GM12864 (cell line): ENCODE results near the gene ASIC1.

Source experiments
- DNase-seq: peaks from one replicate; pipeline ENCODE4 v3.0.0-alpha.2; 2011; ENCODE audit warnings: low read depth
- H3K4me3 ChIP-seq: 2 replicates; pipeline ENCODE4 v1.5.1; 2011; ENCODE audit warnings: mild to moderate bottlenecking, low read depth, low read length, control low read depth
- TF ChIP-seq, protein P1 (sequence below): IDR thresholded peaks from 2 replicates; pipeline ENCODE4 v1.5.1; 2011; ENCODE audit warnings: low read depth, mild to moderate bottlenecking, moderate library complexity, low read length, control low read depth, inconsistent platforms; ENCODE audit errors: missing control alignments

The ASIC1 gene

DNA sequence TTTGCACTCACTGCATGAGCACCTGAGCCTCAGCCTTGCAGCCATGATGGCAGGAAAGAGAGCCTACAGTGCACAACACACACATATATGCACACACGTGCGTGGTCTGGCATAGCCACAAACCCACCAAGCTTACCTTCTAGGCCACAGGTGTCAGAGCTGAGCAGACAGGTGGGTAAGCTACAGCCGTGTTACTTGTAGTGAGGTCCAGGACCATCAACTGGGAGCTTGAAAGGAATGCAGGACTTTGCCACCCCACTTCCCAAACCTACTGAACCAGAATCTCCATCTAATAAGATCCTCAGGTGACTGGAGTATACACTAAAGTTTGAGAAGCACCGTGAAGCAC is 2.7 kb downstream of the ASIC1 start:
- TF ChIP-seq, protein P1, sequence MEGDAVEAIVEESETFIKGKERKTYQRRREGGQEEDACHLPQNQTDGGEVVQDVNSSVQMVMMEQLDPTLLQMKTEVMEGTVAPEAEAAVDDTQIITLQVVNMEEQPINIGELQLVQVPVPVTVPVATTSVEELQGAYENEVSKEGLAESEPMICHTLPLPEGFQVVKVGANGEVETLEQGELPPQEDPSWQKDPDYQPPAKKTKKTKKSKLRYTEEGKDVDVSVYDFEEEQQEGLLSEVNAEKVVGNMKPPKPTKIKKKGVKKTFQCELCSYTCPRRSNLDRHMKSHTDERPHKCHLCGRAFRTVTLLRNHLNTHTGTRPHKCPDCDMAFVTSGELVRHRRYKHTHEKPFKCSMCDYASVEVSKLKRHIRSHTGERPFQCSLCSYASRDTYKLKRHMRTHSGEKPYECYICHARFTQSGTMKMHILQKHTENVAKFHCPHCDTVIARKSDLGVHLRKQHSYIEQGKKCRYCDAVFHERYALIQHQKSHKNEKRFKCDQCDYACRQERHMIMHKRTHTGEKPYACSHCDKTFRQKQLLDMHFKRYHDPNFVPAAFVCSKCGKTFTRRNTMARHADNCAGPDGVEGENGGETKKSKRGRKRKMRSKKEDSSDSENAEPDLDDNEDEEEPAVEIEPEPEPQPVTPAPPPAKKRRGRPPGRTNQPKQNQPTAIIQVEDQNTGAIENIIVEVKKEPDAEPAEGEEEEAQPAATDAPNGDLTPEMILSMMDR, result no peak
- no peak for DNase-seq
- no peak overlapping the region for H3K4me3 ChIP-seq

DNA sequence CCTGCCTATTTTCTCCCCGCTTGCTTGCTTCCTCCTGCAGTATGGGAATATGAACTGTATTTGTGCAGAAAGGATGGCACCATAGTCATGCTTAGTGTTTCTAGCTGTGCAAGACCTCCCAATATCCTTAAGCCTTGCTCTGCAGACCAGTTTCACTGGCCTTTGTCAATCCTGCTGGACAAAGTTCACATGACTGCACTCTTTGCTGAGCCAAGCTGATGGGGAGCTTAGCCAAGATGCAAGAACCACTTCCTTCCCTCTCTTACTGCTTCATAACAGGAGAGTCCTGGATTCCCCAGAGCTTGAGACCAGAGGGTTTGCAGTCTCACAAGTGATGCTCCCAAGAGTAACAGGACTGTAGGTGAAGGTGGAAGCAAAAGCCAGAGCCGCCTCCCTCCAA is 3.8 kb downstream of the ASIC1 start:
- TF ChIP-seq, protein P1, result no peak
- no peak overlapping the region for H3K4me3 ChIP-seq
- DNase-seq, result no peak

DNA sequence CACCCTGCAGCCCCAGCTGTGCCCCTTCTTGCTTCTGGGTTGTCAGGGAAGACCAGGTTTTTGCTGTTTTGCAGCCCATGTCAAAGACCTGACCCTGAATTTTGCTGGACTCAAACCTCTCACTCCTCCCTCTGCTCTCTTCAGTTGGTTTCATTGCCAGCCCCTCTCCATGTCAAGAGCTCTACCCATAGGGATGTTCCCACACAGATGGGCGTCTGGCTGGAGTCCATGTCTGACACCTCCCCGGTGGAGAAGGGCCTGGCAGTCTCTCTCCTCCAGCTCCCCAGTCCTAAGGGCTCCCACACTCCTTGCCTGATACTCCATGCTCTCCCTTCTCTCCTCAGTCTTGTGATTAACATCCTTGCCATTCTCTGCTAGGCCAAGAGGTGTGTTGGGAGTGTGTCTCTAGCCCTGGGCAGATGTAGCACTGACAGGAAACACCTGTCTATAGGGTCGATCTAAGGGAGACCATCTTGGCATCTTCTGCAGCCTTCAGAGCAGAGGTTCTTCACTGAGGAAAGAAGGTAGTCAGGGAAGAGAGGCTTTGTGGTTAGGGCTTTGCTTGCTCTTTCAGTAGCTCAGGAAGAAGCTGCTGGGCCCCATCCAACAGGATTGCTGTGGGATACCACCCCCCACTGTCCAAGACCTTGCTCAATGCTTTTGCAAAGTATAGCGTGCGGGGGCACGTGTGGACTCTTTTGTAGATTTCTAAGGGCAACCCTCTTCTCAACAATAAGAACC is 4.7 kb downstream of the ASIC1 start:
- H3K4me3 ChIP-seq, result no peak overlapping the region
- TF ChIP-seq, protein P1, result no peak
- no peak for DNase-seq

DNA sequence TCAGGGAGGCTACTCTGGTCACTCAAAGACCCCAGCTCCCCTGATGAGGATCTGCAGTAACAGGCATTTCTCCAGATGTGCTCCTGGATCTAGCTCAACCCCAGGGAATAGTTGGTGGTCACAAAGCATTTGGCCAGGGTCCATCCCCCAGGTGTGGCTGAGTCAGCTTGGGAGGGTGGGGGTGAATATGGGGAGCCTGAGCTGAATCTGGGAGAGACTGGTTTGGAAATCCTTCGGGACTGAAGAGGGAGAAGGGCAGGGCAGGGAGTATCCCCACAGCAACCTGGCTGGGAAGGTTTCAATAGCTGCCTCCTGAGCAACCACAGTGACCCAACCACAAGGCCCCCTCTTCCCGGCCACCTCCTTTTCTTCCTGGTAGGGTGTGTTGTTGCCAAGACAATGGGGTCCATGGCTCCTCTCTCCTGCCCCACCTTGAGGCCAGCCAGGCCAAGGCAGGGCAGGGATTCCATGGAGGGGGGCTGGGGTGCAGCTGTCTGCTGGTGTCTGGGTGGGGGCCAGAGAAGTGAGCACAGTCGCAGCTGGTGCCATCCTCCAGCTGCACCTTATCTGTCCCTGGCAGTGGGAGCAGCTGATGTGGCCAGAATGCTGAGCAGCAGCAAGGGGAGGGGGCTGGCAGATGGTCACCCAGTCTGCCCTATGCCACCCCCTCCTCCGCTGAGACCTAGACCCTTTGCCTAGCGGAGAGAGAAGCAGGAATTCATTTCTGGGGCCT is 5.5 kb downstream of the ASIC1 start:
- no peak overlapping the region for H3K4me3 ChIP-seq
- TF ChIP-seq, protein P1, result no peak
- DNase-seq, result no peak

DNA sequence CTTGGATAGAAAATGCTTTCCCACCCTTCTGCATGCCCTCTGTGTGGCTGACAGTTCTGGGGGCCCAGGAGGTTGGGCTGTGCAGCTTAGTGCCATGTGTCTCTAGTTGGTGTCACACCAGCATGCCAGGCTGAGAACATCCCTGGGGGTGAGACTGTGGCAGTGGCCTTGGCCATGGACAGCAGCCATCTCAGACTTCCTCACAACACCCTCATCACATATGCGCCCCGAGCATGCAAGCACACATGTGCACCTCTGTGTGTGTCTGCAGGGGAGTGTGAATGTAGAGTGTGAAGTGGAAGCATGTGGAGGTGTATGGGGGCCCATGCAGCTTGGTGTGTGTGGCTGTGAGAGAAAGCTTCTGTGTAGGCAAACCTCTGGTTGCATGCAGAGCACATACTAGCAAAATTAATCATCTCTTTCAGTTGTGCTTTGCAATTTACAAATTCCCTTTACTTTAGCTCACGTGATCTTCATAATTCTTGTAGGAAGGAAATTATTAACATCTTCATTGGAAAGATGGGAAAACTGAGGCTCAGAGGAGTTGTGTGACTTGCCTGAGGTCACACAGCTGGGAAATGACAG is 8.4 kb downstream of the ASIC1 start:
- no peak for DNase-seq
- H3K4me3 ChIP-seq, result no peak overlapping the region
- TF ChIP-seq, protein P1, result no peak

DNA sequence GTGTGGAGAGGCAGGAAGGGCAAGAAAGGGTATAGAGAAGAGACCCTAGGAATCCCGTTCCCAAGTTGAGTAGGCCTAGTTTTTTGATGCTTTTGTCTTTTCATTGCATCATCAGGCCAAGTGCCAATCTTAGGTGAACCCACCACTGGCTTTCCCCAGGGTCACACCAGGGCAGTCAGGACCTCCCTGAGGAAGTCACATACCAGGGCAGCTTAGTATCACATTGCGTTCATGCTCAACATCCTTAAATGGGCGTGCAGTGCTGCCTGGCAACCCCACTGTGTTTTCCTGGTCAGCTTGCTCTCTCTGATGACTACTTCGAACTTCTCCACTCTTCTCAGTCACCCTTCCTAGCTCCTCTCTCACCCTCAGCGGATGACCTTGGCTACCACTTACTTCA is 9.0 kb downstream of the ASIC1 start:
- H3K4me3 ChIP-seq, result no peak overlapping the region
- no peak for DNase-seq
- TF ChIP-seq, protein P1, result no peak

DNA sequence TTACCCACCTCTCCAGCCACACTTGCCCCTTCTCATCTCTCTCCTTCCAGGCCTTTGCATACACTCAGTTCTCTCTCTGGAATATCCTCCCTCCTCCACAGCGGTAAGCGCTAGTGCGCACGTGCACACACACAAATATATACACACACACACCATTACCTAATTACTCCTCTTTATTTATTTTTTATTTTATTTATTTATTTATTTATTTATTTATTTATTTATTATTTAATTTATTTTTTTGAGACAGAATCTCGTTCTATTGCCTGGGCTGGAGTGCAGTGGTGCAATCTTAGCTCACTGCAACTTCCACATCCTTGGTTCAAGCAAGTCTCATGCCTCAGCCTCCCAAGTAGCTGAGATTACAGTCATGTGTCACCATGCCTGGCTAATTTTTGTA is 11.7 kb downstream of the ASIC1 start:
- DNase-seq, result no peak
- no peak overlapping the region for H3K4me3 ChIP-seq
- TF ChIP-seq, protein P1, result no peak
